Measurements from ENCODE around the gene P2RX3. TPM values are rescaled to one million over a fixed set of nuclear protein-coding genes. Genes with fewer than 3 reads are reported as not detected.

The P2RX3 gene
- total and polyA plus RNA-seq, 2 donors from 2014 or later: not detected

DNA sequence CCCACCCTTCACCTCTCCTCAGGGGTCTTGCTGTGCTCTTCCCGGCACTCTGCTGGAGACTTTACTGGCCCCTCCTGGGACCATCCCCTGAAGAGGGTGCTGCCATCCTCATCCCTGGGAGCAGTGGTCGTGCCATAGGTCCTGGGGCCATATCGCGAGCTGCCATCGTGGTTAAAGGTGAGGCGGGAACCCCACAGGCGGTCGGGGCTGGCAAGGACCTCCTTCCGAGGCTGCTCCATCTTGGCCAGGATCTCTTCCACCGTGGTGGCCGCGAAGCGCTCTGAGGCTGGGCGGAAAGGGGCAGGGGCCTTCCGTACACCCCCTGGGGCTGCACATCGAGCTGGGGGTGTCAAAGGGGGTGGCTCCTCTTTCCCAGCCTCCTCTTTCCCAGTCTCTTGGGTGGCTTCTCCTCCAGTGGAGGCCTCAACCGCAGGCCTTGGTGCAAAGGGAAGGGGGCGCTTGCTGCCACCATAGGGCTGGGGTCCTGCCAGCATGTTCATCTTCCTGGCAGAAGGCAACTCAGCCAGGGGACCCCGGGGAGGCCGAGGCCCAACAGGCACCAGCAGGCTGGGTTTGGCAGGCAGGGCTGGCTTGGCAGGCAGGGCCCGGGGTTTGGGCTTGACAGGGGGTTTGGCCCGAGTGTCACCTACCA lies 18.0 kb upstream of the P2RX3 start:
- FAIRE-seq (no peak), DNase-seq (peak in 1 of 5 donors; percentile 76)
- Histone ChIP-seq H3K9me3 (ENCODE audit: control insufficient read depth in 2 of 3, insufficient read depth in 1 of 3, low read length in 3 of 3) (no peaks in the 10 kb centered on the region), H3K9ac (ENCODE audit: low read length in 3 of 3) (no peak overlapping the region), H3K36me3 (ENCODE audit: control insufficient read depth in 2 of 3, insufficient read depth in 3 of 3, low read length in 3 of 3) (peaks cover 10 to 17% (median 11%) of the 10 kb centered on the region in 3 donors), H3K4me3 (ENCODE audit: low read length in 3 of 3) (no peak overlapping the region), H3K27ac (ENCODE audit: low read depth in 2 of 2, low read length in 2 of 2) (no peak overlapping the region), H3K27me3 (ENCODE audit: control insufficient read depth, insufficient read depth, low read length) (no peaks in the 10 kb centered on the region), H3K4me1 (ENCODE audit: control insufficient read depth in 2 of 3, insufficient read depth in 2 of 3, low read depth in 1 of 3, low read length in 3 of 3) (peaks cover 11 to 29% (median 21%) of the 10 kb centered on the region in 3 donors)
- intact Hi-C loops (cut with DNase I): no loop called here
- TF ChIP-seq, protein P1, sequence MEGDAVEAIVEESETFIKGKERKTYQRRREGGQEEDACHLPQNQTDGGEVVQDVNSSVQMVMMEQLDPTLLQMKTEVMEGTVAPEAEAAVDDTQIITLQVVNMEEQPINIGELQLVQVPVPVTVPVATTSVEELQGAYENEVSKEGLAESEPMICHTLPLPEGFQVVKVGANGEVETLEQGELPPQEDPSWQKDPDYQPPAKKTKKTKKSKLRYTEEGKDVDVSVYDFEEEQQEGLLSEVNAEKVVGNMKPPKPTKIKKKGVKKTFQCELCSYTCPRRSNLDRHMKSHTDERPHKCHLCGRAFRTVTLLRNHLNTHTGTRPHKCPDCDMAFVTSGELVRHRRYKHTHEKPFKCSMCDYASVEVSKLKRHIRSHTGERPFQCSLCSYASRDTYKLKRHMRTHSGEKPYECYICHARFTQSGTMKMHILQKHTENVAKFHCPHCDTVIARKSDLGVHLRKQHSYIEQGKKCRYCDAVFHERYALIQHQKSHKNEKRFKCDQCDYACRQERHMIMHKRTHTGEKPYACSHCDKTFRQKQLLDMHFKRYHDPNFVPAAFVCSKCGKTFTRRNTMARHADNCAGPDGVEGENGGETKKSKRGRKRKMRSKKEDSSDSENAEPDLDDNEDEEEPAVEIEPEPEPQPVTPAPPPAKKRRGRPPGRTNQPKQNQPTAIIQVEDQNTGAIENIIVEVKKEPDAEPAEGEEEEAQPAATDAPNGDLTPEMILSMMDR (IDR thresholded peaks at IDR 0.05; ENCODE audit: borderline replicate concordance, extremely low read depth, insufficient read depth): no peak

DNA sequence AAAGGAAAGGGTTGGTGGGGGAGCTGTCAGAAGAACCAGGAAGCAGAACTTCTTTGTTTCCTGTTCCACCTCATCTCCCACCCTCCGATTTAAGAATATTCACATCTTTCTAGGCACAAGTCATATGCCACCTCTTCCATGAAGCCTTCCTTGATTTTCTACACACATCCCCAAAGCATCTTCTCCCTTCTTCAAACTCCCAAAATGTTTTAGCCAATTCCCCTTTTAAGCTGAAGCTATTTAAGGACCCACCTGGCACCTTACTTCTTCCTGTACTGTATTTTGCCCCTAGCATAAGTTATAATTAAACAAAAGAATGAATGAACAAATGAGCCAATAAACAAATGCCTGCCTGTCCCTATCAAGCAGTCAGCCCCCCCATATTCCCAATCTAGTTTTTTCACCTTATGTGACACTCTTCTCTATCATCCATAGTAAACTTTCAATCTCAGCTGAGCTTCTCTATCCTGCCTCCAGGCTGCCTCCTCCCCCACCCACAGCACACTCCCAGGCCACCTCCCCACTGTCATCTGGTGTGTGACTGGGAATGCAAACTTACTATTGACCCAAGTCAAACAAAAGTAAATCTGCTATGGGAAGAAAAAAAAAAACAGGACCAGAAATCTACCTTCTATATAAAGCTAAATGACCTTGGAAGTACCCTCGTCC lies 17.3 kb upstream of the P2RX3 start:
- peak overlapping the region in 1 of 2 donors; percentile 96 for H3K27ac ChIP-seq (ENCODE audit: low read depth in 2 of 2, low read length in 2 of 2)
- DNase-seq (peak in 1 of 5 donors; percentile 49), FAIRE-seq (no peak)
- H3K4me3 ChIP-seq (ENCODE audit: low read length in 3 of 3): peak overlapping the region in 1 of 3 donors; percentile 48
- TF ChIP-seq, protein P1 (IDR thresholded peaks at IDR 0.05; ENCODE audit: borderline replicate concordance, extremely low read depth, insufficient read depth): no peak
- H3K9me3 ChIP-seq (ENCODE audit: control insufficient read depth in 2 of 3, insufficient read depth in 1 of 3, low read length in 3 of 3): no peaks in the 10 kb centered on the region
- intact Hi-C loops (cut with DNase I): no loop called here
- H3K4me1 ChIP-seq (ENCODE audit: control insufficient read depth in 2 of 3, insufficient read depth in 2 of 3, low read depth in 1 of 3, low read length in 3 of 3): peaks cover 10 to 31% (median 21%) of the 10 kb centered on the region in 3 donors
- H3K36me3 ChIP-seq (ENCODE audit: control insufficient read depth in 2 of 3, insufficient read depth in 3 of 3, low read length in 3 of 3): peaks cover 10 to 17% (median 11%) of the 10 kb centered on the region in 3 donors
- no peaks in the 10 kb centered on the region for H3K27me3 ChIP-seq (ENCODE audit: control insufficient read depth, insufficient read depth, low read length)
- no peak overlapping the region for H3K9ac ChIP-seq (ENCODE audit: low read length in 3 of 3)

DNA sequence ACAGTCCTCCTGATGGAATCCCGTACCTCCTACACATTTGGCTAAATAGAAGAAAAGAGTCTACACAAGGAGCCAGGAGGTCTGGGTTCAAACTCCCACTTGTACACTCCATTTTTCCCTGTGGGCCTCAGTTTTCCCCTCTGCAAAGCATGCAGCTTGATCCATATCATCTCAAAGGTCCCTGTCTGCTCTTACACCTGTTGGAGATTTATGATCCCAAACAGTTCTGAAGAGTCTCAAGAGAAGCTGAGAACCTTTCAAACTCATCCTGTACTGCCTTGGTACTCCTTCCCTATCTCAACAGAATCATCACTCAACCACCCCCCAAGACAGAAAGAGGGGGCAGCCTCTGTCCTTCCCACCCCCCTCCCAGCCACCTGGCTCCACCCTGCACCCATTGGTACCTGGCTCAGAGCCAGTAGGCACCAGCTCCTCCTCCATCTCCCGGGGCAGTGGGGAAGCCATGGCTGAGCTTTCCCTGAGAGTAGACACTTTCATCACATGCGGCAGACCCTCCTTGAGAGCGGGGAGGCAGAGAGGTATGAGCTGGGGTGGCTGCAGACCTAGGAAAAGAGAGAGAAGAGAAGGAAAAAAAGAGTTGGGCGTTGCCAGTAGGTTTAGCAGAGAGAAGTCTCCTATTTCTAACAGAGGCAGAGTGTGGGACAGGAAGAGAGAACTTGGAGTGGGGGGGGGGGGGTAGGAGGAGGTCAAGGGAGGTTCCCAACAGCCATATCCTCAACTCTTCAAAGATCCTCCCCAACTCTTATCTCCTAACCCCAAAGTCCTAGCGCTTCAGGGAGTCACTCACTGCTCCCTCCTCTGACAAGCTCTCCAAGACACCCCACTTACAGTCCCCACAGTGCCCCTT lies 16.5 kb upstream of the P2RX3 start:
- peak overlapping the region; percentile 27 to 48 (median 37) for H3K4me3 ChIP-seq (ENCODE audit: low read length in 3 of 3)
- H3K27ac ChIP-seq (ENCODE audit: low read depth in 2 of 2, low read length in 2 of 2): peak overlapping the region; percentile 87 to 96
- H3K36me3 ChIP-seq (ENCODE audit: control insufficient read depth in 2 of 3, insufficient read depth in 3 of 3, low read length in 3 of 3): peaks cover 10 to 12% (median 11%) of the 10 kb centered on the region in 3 donors
- DNase-seq (peak in 1 of 5 donors; percentile 32), FAIRE-seq (no peak)
- no peaks in the 10 kb centered on the region for H3K9me3 ChIP-seq (ENCODE audit: control insufficient read depth in 2 of 3, insufficient read depth in 1 of 3, low read length in 3 of 3)
- H3K27me3 ChIP-seq (ENCODE audit: control insufficient read depth, insufficient read depth, low read length): no peaks in the 10 kb centered on the region
- H3K9ac ChIP-seq (ENCODE audit: low read length in 3 of 3): peak overlapping the region in 2 of 3 donors; percentile 37 to 72
- H3K4me1 ChIP-seq (ENCODE audit: control insufficient read depth in 2 of 3, insufficient read depth in 2 of 3, low read depth in 1 of 3, low read length in 3 of 3): peaks cover 12 to 35% (median 26%) of the 10 kb centered on the region in 3 donors
- TF ChIP-seq, protein P1 (IDR thresholded peaks at IDR 0.05; ENCODE audit: borderline replicate concordance, extremely low read depth, insufficient read depth): no peak
- intact Hi-C loops (cut with DNase I): no loop called here

Measured in kidney (tissue), 14 donors.